Colonic mucosa (tissue), 4 donors: Measurements from ENCODE around the gene GGA2. TPM values are rescaled to one million over a fixed set of nuclear protein-coding genes. Genes with fewer than 3 reads are reported as not detected.

Experiments
- DNase-seq: peaks from one replicate; pipeline ENCODE4 v3.0.0-alpha.2; 2020
- H3K27ac ChIP-seq: fragments of 200-600 bp; one replicate; pipeline ENCODE4 v1.8.0; 2021
- H3K27me3 ChIP-seq: fragments of 200-600 bp; one replicate; pipeline ENCODE4 v1.8.0; 2021
- H3K36me3 ChIP-seq: fragments of 200-600 bp; one replicate; pipeline ENCODE4 v1.8.0; 2021
- H3K4me1 ChIP-seq: fragments of 200-600 bp; one replicate; pipeline ENCODE4 v1.8.0; 2021; ENCODE audit warnings: mild to moderate bottlenecking
- H3K4me3 ChIP-seq: fragments of 200-600 bp; one replicate; pipeline ENCODE4 v1.8.0; 2021
- H3K9ac ChIP-seq, 2 donors: one replicate each; pipeline ENCODE4 v1.7.0; 2013; ENCODE audit warnings: control low read depth in 2 of 2, low read depth in 2 of 2, low read length in 2 of 2
- H3K9me3 ChIP-seq: fragments of 200-600 bp; one replicate; pipeline ENCODE4 v1.8.0; 2021
- CTCF ChIP-seq: fragments of 200-600 bp; IDR thresholded peaks from one replicate; pipeline ENCODE4 v1.8.0; 2022; ENCODE audit warnings: antibody characterized with exemption, mild to moderate bottlenecking
- intact Hi-C: fragments of 100-400 bp; cut with DNase I; formaldehyde crosslinking; loops from one replicate; pipeline ENCODE4 v1.14.1; 2022
- total RNA-seq, 2 donors: library from RNA; stranded (reverse); fragmentation: NEBNext Ultra II Directional in 1 of 2; extraction: Animal tissue kit (Norgen Biotek cat#: 25700) in 1 of 2; gene quantifications; one replicate each; pipeline ENCODE4 v1.2.1, GENCODE V29; 2021
- donor health status: healthy.
- donor health status: DM: no; HTN: no; CAD: no.
- donor health status: DM: no; HTN: no; CAD: no.

GGA2 gene
- total RNA-seq, 2 donors from 2014 or later = 45.3 to 48.0 TPM

- Histone ChIP-seq H3K27me3 (no peaks in the 10 kb centered on the region), H3K36me3 (peaks cover 7% of the 10 kb centered on the region), H3K27ac (no peak overlapping the region), H3K9me3 (no peaks in the 10 kb centered on the region), H3K9ac (no peak overlapping the region), H3K4me3 (no peak overlapping the region), H3K4me1 (no peaks in the 10 kb centered on the region)
- intact Hi-C loops = no loop called here
- no peak for DNase-seq
- TF ChIP-seq CTCF = no peak
These were observed 18.5 kb upstream of the GGA2 start for GRCh38 chr16:23528644-23529310.

GRCh38 chr16:23527961-23528643, 17.8 kb upstream of the GGA2 start:
- no peak for DNase-seq
- Histone ChIP-seq H3K27me3 (no peaks in the 10 kb centered on the region), H3K9me3 (no peaks in the 10 kb centered on the region), H3K36me3 (peaks cover 7% of the 10 kb centered on the region), H3K9ac (no peak overlapping the region), H3K27ac (no peak overlapping the region), H3K4me3 (no peak overlapping the region), H3K4me1 (no peaks in the 10 kb centered on the region)
- intact Hi-C loops = no loop called here
- no peak for TF ChIP-seq CTCF

- intact Hi-C loops = no loop called here
- Histone ChIP-seq H3K9me3 (no peaks in the 10 kb centered on the region), H3K9ac (no peak overlapping the region), H3K4me1 (no peaks in the 10 kb centered on the region), H3K36me3 (peaks cover 7% of the 10 kb centered on the region), H3K27me3 (no peaks in the 10 kb centered on the region), H3K27ac (no peak overlapping the region), H3K4me3 (no peak overlapping the region)
- DNase-seq = no peak
- no peak for TF ChIP-seq CTCF
These were observed 14.6 kb upstream of the GGA2 start for GRCh38 chr16:23524886-23525285.

- DNase-seq = no peak
- TF ChIP-seq CTCF = no peak
- no peaks in the 10 kb centered on the region for H3K27me3 ChIP-seq
- H3K9me3 ChIP-seq = no peaks in the 10 kb centered on the region
- no peaks in the 10 kb centered on the region for H3K36me3 ChIP-seq
- intact Hi-C loops = no loop called here
- no peak overlapping the region for H3K9ac ChIP-seq
- H3K27ac ChIP-seq = no peak overlapping the region
- H3K4me1 ChIP-seq = no peaks in the 10 kb centered on the region
- H3K4me3 ChIP-seq = no peak overlapping the region
These were observed 13.6 kb upstream of the GGA2 start for GRCh38 chr16:23523876-23524385.

- H3K4me3 ChIP-seq = no peak overlapping the region
- no peak overlapping the region for H3K27ac ChIP-seq
- no peaks in the 10 kb centered on the region for H3K27me3 ChIP-seq
- H3K4me1 ChIP-seq = no peaks in the 10 kb centered on the region
- intact Hi-C loops = no loop called here
- no peak overlapping the region for H3K9ac ChIP-seq
- no peak for DNase-seq
- no peaks in the 10 kb centered on the region for H3K36me3 ChIP-seq
- no peak for TF ChIP-seq CTCF
- no peaks in the 10 kb centered on the region for H3K9me3 ChIP-seq
These were observed 13.0 kb upstream of the GGA2 start for GRCh38 chr16:23523321-23523720.
